AG09319 (cell line): Measurements from ENCODE around the gene KIRREL3.
A peak's percentile ranks its signal among the peaks of the same experiment; 100 is the strongest.

Source experiments
- DNase-seq: peaks from one replicate; pipeline ENCODE4 v3.0.0-alpha.2; 2010; ENCODE audit warnings: low read depth; ENCODE audit errors: extremely low read depth
- TF ChIP-seq, protein P1 (sequence below): IDR thresholded peaks from 2 replicates; pipeline ENCODE4 v1.5.1; 2011; ENCODE audit warnings: low read depth, mild to moderate bottlenecking, inconsistent platforms, low read length, moderate library complexity

Gene KIRREL3

DNA sequence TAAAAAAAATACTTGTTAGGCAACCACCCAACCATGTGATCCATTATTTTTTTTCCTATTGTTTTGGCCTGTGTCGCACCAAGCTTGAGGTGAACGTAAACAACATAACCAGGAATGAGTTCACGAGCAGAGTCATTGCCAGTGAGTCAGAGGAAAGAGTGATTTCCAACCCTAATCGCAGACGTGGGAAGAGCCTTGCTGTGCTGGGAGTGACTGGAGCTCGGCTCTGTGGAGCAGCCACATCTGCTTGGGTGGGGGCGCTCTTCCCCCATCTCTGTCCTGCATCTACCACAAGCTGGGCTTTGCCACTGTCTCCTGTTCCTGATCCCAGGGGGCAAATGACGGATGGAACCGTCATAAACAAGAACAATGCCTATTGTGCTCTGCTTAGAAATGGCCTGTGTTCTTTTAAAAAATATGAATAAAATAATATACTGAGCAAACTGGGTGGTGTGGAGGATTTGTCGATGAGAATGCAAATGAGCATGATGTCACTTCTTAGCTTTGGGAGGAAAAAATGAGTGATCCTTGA, 210.0 kb downstream of the KIRREL3 start:
- peak; percentile 71 for DNase-seq
- TF ChIP-seq, protein P1, sequence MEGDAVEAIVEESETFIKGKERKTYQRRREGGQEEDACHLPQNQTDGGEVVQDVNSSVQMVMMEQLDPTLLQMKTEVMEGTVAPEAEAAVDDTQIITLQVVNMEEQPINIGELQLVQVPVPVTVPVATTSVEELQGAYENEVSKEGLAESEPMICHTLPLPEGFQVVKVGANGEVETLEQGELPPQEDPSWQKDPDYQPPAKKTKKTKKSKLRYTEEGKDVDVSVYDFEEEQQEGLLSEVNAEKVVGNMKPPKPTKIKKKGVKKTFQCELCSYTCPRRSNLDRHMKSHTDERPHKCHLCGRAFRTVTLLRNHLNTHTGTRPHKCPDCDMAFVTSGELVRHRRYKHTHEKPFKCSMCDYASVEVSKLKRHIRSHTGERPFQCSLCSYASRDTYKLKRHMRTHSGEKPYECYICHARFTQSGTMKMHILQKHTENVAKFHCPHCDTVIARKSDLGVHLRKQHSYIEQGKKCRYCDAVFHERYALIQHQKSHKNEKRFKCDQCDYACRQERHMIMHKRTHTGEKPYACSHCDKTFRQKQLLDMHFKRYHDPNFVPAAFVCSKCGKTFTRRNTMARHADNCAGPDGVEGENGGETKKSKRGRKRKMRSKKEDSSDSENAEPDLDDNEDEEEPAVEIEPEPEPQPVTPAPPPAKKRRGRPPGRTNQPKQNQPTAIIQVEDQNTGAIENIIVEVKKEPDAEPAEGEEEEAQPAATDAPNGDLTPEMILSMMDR = peak; percentile 36

DNA sequence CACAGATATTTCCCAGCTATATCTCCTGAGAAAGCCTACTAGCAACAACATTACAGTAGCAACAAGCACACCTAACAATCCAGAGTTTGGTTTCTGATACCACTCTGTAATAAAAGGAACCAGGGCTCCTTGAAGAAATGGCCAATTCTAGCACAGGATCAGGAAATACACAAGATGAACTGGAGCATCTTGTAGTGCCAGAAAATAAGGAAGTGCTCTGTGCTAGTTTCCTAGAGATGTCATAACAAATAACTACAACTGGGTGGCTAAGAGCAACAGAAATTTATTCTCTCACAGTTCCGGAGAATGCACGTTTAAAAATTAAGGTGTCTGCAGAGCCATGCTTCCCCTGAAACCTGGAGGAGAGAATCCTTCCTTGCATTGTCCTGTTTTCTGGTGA, 217.8 kb downstream of the KIRREL3 start:
- TF ChIP-seq, protein P1 = no peak
- DNase-seq = no peak

DNA sequence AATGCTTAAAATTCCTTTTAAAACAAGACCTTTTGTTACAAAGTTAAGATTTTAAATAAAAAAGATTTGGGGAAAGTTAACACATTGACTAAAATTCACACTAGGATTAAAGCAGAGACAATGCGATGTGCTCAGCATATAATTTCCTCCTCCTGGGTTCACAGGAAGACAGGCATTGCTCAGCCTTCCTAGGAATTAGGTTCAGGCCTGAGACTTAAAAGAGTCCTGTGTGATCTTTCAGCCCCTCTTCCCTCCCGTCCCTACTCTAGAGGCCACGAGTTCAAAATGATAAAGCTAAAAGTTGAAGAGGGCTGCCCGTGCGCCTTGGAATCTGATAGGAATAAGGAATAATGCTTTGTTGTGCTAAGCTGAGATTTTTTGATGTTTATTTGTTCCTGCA, 218.6 kb downstream of the KIRREL3 start:
- TF ChIP-seq, protein P1 = no peak
- DNase-seq = no peak

DNA sequence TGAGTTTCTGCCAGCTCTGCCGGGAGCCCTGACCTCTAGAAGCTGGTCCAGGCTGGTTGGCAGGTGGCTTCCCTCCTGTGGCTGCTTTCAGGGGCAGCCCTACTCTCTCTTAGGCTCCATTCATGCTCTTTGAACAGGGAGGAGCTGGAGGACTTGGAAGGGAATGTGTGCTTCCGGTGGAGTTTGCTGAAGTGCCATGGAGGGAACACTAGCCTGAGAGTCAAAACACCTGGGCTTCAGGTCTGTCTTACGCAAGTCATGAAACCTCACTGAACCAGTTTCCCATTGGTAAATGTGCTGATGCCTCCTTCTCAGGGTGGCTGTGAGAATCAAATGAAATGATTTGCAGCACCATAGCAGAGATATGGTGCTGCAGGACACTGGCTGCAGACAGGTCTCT, 224.5 kb downstream of the KIRREL3 start:
- no peak for DNase-seq
- TF ChIP-seq, protein P1 = no peak

DNA sequence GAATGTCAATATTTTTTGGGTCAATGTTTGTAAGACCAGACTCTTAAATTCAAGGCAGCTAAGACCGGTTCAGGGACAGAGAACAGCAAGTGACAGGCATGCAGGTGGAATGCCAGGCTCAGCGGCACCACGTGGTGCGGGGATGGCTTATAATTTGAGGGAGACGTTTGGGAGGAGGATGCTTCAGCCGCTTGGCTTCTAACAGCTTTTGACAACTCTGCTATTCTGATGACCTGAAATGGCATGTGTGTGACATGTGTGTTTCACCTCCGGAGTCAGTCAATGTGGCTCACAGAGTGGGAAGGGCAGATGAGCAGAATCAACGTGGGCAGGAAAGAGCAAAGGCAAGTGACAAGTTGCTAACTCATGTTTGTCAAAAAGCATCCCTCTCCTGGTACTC, 228.3 kb downstream of the KIRREL3 start:
- no peak for DNase-seq
- TF ChIP-seq, protein P1 = no peak

DNA sequence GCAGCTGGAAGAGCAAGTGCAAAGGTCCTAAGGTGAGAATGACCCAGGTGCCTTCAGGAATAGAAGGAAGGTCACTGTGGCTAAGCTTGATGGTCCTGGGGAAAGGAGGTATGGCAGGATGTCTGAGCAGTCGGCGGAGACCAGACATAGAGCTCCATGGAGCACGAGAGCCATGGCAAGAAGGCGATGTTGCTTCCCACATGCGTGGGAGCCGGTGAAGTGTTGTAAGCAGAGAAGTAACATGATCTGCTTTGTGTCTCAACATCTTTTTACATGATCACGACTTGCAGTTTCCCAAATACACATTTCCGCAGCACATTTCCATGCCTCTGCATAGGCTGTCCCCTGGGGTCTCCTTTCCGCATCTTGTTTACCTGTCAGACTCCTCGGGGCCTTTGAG, 231.9 kb downstream of the KIRREL3 start:
- TF ChIP-seq, protein P1 = no peak
- no peak for DNase-seq

DNA sequence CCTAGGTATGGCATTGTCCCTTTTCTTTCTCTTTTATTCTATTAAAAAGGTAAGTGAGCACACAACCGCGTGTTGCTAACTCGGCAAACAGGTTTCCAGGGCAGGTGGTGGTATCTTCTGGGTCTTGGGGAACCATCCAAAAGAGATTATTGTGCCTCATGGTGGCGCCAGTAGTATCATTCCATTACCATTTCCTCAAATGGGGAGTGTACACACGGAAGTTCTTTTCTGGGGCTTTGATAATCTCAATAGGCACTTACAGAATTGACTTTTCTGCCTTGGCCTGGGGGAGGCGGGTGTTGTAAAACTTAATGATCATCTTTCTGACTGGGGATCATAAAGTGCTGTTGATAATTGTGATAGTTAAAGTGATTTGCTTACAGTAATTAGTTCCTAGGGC, 234.1 kb downstream of the KIRREL3 start:
- no peak for DNase-seq
- TF ChIP-seq, protein P1 = no peak
